ENCODE measurements around the gene MAP9. TPM values are rescaled to one million over a fixed set of nuclear protein-coding genes. Genes with fewer than 3 reads are reported as not detected.
A peak's percentile ranks its signal among the peaks of the same experiment; 100 is the strongest.
"Not testable (repeated sequence)": the region's sequence is repeated elsewhere in the genome, so short reads cannot be mapped to it uniquely, and the experiment has no call there.

Gene MAP9
- 7.3 TPM for total RNA-seq
- long read RNA-seq = 0 reads

- intact Hi-C loops (cut with DNase I) = no loop called here
- peak; percentile 99 for ATAC-seq
- DNase-seq (ENCODE audit: missing footprints) = peak; percentile 93
Observed at GRCh38 chr4:155376387-155377268, at the start of gene MAP9. MAP9 (minus strand) TSS chr4:155376965; CDS start chr4:155375850, 1,115 bp downstream.

- intact Hi-C loops (cut with DNase I); ATAC-seq; DNase-seq (ENCODE audit: missing footprints): not testable (repeated sequence)
Observed at GRCh38 chr4:155424778-155425177, 48.0 kb upstream of the MAP9 start.

GRCh38 chr4:155423671-155424070 is 46.9 kb upstream of the MAP9 start:
- DNase-seq (ENCODE audit: missing footprints) (no peak), ATAC-seq (no peak)
- intact Hi-C loops (cut with DNase I) = no loop called here

GRCh38 chr4:155419266-155419665 is 42.5 kb upstream of the MAP9 start:
- ATAC-seq = no peak
- intact Hi-C loops (cut with DNase I) = no loop called here
- DNase-seq (ENCODE audit: missing footprints) = no peak

- intact Hi-C loops (cut with DNase I) = no loop called here
- DNase-seq (ENCODE audit: missing footprints) = no peak
- no peak for ATAC-seq
Observed at GRCh38 chr4:155415662-155416061, 38.9 kb upstream of the MAP9 start.

- DNase-seq (ENCODE audit: missing footprints) (no peak), ATAC-seq (no peak)
- intact Hi-C loops (cut with DNase I) = no loop called here
Observed at GRCh38 chr4:155413451-155413850, 36.7 kb upstream of the MAP9 start.

GRCh38 chr4:155411546-155411945 is 34.8 kb upstream of the MAP9 start:
- ATAC-seq (no peak), DNase-seq (ENCODE audit: missing footprints) (no peak)
- intact Hi-C loops (cut with DNase I) = no loop called here

GRCh38 chr4:155408796-155409195 is 32.0 kb upstream of the MAP9 start:
- no peak for DNase-seq (ENCODE audit: missing footprints)
- intact Hi-C loops (cut with DNase I) = no loop called here
- ATAC-seq = no peak

- intact Hi-C loops (cut with DNase I) = no loop called here
- ATAC-seq (no peak), DNase-seq (ENCODE audit: missing footprints) (no peak)
Observed at GRCh38 chr4:155407480-155407879, 30.7 kb upstream of the MAP9 start.

- DNase-seq (ENCODE audit: missing footprints) (no peak), ATAC-seq (no peak)
- intact Hi-C loops (cut with DNase I) = loop anchor here (2.0 kb wide), 1 partner anchor 548 kb away; the partner anchor contains the start of gene CTSO
Observed at GRCh38 chr4:155405059-155405458, 28.3 kb upstream of the MAP9 start.

GRCh38 chr4:155403886-155404285 is 27.1 kb upstream of the MAP9 start:
- intact Hi-C loops (cut with DNase I) = loop anchor here (1.0 to 2.0 kb wide), 2 partner anchors 383 to 549 kb away; partner anchors contain the start of gene CTSO
- DNase-seq (ENCODE audit: missing footprints) (no peak), ATAC-seq (no peak)

- intact Hi-C loops (cut with DNase I) = no loop called here
- no peak for DNase-seq (ENCODE audit: missing footprints)
- ATAC-seq = no peak
Observed at GRCh38 chr4:155402941-155403340, 26.2 kb upstream of the MAP9 start.

- intact Hi-C loops (cut with DNase I) = no loop called here
Observed at GRCh38 chr4:155400893-155401292, 24.1 kb upstream of the MAP9 start.

GRCh38 chr4:155399974-155400697 is 23.4 kb upstream of the MAP9 start:
- ATAC-seq (no peak), DNase-seq (ENCODE audit: missing footprints) (no peak)
- intact Hi-C loops (cut with DNase I) = no loop called here

More at GRCh38 chr4:155400893-155401292, 24.1 kb upstream of the MAP9 start:
- DNase-seq (ENCODE audit: missing footprints) (no peak), ATAC-seq (peak; percentile 50)

GRCh38 chr4:155392481-155393184 is 15.9 kb upstream of the MAP9 start:
- intact Hi-C loops (cut with DNase I) = no loop called here
- DNase-seq (ENCODE audit: missing footprints) (no peak), ATAC-seq (no peak)

GRCh38 chr4:155391932-155392331 is 15.2 kb upstream of the MAP9 start:
- intact Hi-C loops (cut with DNase I) = no loop called here
- DNase-seq (ENCODE audit: missing footprints) (no peak), ATAC-seq (no peak)

GRCh38 chr4:155388162-155388561 is 11.4 kb upstream of the MAP9 start:
- intact Hi-C loops (cut with DNase I) = no loop called here
- no peak for ATAC-seq
- no peak for DNase-seq (ENCODE audit: missing footprints)

- ATAC-seq = no peak
- no peak for DNase-seq (ENCODE audit: missing footprints)
Observed at GRCh38 chr4:155383541-155383940, 6.8 kb upstream of the MAP9 start.

GRCh38 chr4:155377276-155377675 is 511 bp upstream of the MAP9 start:
- intact Hi-C loops (cut with DNase I) = no loop called here
- no peak for DNase-seq (ENCODE audit: missing footprints)

More at GRCh38 chr4:155383541-155383940, 6.8 kb upstream of the MAP9 start:
- intact Hi-C loops (cut with DNase I) = no loop called here

More at GRCh38 chr4:155377276-155377675, 511 bp upstream of the MAP9 start:
- ATAC-seq = no peak
